Vagina (tissue), 2 donors: ENCODE data around the gene DIO1. TPM values are rescaled to one million over a fixed set of nuclear protein-coding genes. Genes with fewer than 3 reads are reported as not detected.

ENCODE experiments used
- DNase-seq, 2 donors: peaks; one replicate each; pipeline ENCODE4 v3.0.0-alpha.2; 2017; ENCODE audit errors: extremely low spot score in 2 of 2
- H3K27ac ChIP-seq: fragments of 200-600 bp; sonication (generic); one replicate; pipeline ENCODE4 v1.5.1; 2019
- H3K27me3 ChIP-seq: fragments of 200-600 bp; sonication (generic); one replicate; pipeline ENCODE4 v1.5.1; 2019
- H3K36me3 ChIP-seq, 2 donors: fragments of 200-600 bp; sonication (generic); one replicate each; pipeline ENCODE4 v1.5.1; 2017 to 2019
- H3K4me1 ChIP-seq: fragments of 200-600 bp; sonication (generic); one replicate; pipeline ENCODE4 v1.5.1; 2019
- H3K4me3 ChIP-seq, 2 donors: fragments of 200-600 bp; sonication (generic); 1 replicate in 1 of 2; 2 replicates in 1 of 2; pipeline ENCODE4 v1.5.1; 2016 to 2019
- H3K9me3 ChIP-seq: fragments of 200-600 bp; sonication (generic); one replicate; pipeline ENCODE4 v1.5.1; 2019
- POLR2A ChIP-seq, 2 donors: fragments of 450-650 bp; IDR thresholded peaks; one replicate each; pipeline ENCODE4 v1.6.1; 2017; ENCODE audit warnings: antibody characterized with exemption in 2 of 2, mild to moderate bottlenecking in 2 of 2, moderate library complexity in 2 of 2
- POLR2AphosphoS5 ChIP-seq, 2 donors: sonication (generic); formaldehyde crosslinking; IDR thresholded peaks; one replicate each; pipeline ENCODE4 v1.9.0; 2017; ENCODE audit warnings: antibody characterized with exemption in 2 of 2, mild to moderate bottlenecking in 2 of 2, low read depth in 1 of 2; ENCODE audit not compliant: insufficient read depth in 1 of 2
- intact Hi-C: fragments of 100-400 bp; cut with DNase I; formaldehyde crosslinking; loops from one replicate; pipeline ENCODE4 v1.15.1; 2023
- total RNA-seq: library from RNA; depleted of rRNA; stranded (reverse); fragments of >200 nt; gene quantifications from one replicate; pipeline ENCODE4 v1.2.3, GENCODE V29; 2016
- TF ChIP-seq, protein P1 (sequence below), 3 experiments: fragments of 450-650 bp in 2 of 3; fragments of 200-600 bp in 1 of 3; sonication (generic) in 1 of 3; IDR thresholded peaks; one replicate each; pipeline ENCODE4 v1.5.1; 2017 to 2019; ENCODE audit warnings: antibody characterized with exemption in 3 of 3, mild to moderate bottlenecking in 2 of 3, moderate library complexity in 2 of 3

Gene DIO1
- total RNA-seq, 1 donor from 2014 or later = not detected

- intact Hi-C loops = no loop called here
Measured at GRCh38 chr1:53943490-53944043, 49.6 kb downstream of the DIO1 start.

GRCh38 chr1:53944469-53945182, 50.6 kb downstream of the DIO1 start:
- Histone ChIP-seq H3K4me1 (peaks cover 45% of the 10 kb centered on the region), H3K9me3 (no peaks in the 10 kb centered on the region), H3K27me3 (no peaks in the 10 kb centered on the region), H3K36me3 (no peaks in the 10 kb centered on the region), H3K27ac (peak overlapping the region; percentile 87), H3K4me3 (peak overlapping the region; percentile 70 to 86)
- TF ChIP-seq POLR2AphosphoS5 (IDR thresholded peaks at IDR 0.05; ENCODE audit: insufficient read depth in 1 of 2, low read depth in 1 of 2) (no peak), POLR2A (IDR thresholded peaks at IDR 0.05) (no peak)
- TF ChIP-seq, protein P1, sequence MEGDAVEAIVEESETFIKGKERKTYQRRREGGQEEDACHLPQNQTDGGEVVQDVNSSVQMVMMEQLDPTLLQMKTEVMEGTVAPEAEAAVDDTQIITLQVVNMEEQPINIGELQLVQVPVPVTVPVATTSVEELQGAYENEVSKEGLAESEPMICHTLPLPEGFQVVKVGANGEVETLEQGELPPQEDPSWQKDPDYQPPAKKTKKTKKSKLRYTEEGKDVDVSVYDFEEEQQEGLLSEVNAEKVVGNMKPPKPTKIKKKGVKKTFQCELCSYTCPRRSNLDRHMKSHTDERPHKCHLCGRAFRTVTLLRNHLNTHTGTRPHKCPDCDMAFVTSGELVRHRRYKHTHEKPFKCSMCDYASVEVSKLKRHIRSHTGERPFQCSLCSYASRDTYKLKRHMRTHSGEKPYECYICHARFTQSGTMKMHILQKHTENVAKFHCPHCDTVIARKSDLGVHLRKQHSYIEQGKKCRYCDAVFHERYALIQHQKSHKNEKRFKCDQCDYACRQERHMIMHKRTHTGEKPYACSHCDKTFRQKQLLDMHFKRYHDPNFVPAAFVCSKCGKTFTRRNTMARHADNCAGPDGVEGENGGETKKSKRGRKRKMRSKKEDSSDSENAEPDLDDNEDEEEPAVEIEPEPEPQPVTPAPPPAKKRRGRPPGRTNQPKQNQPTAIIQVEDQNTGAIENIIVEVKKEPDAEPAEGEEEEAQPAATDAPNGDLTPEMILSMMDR (IDR thresholded peaks at IDR 0.05) = no peak
- no peak for DNase-seq
- intact Hi-C loops = loop anchor here (5.0 kb wide), 2 partner anchors 52 to 108 kb away; partner anchors contain the start of genes DIO1, TCEANC2 and TMEM59

More at GRCh38 chr1:53943490-53944043, 49.6 kb downstream of the DIO1 start:
- Histone ChIP-seq H3K4me3 (no peak overlapping the region), H3K9me3 (no peaks in the 10 kb centered on the region), H3K27me3 (no peaks in the 10 kb centered on the region), H3K4me1 (peaks cover 40% of the 10 kb centered on the region), H3K27ac (no peak overlapping the region), H3K36me3 (no peaks in the 10 kb centered on the region)
- no peak for TF ChIP-seq POLR2A (IDR thresholded peaks at IDR 0.05)
- TF ChIP-seq POLR2AphosphoS5 (IDR thresholded peaks at IDR 0.05; ENCODE audit: insufficient read depth in 1 of 2, low read depth in 1 of 2) = no peak
- TF ChIP-seq, protein P1 (IDR thresholded peaks at IDR 0.05) = no peak
- no peak for DNase-seq

- DNase-seq = no peak
- intact Hi-C loops = loop anchor here (5.0 kb wide), 2 partner anchors 53 to 107 kb away; partner anchors contain the start of genes DIO1, TCEANC2 and TMEM59
- H3K27ac ChIP-seq = peak overlapping the region; percentile 87
- peak overlapping the region; percentile 70 to 86 for H3K4me3 ChIP-seq
- no peaks in the 10 kb centered on the region for H3K9me3 ChIP-seq
- H3K4me1 ChIP-seq = peaks cover 47% of the 10 kb centered on the region
- H3K36me3 ChIP-seq = no peaks in the 10 kb centered on the region
- TF ChIP-seq POLR2AphosphoS5 (IDR thresholded peaks at IDR 0.05; ENCODE audit: insufficient read depth in 1 of 2, low read depth in 1 of 2) = no peak
- TF ChIP-seq, protein P1 (IDR thresholded peaks at IDR 0.05) = no peak
- TF ChIP-seq POLR2A (IDR thresholded peaks at IDR 0.05) = no peak
- H3K27me3 ChIP-seq = no peaks in the 10 kb centered on the region
Measured at GRCh38 chr1:53945183-53945432, 51.1 kb downstream of the DIO1 start.

GRCh38 chr1:53945433-53946251, 51.7 kb downstream of the DIO1 start, which contains the start of gene IFT25:
TSS of gene IFT25 (minus strand) at chr1:53945699. CDS start at chr1:53940082, 5,617 bp downstream.
- peak within 1 kb of the TSS; percentile 70 to 86 for H3K4me3 ChIP-seq
- H3K9me3 ChIP-seq = no peaks in the 10 kb centered on the region
- no peaks in the 10 kb centered on the region for H3K27me3 ChIP-seq
- intact Hi-C loops = loop anchor here (5.0 kb wide), 2 partner anchors 53 to 107 kb away; partner anchors contain the start of genes DIO1, TCEANC2 and TMEM59
- peak within 1 kb of the TSS; percentile 87 for H3K27ac ChIP-seq
- H3K4me1 ChIP-seq = peaks cover 47% of the 10 kb centered on the region
- peak in 1 of 2 donors; percentile 97 for DNase-seq
- H3K36me3 ChIP-seq = no peaks in the 10 kb centered on the region
- peak in 1 of 2 donors; percentile 57 for TF ChIP-seq POLR2A (IDR thresholded peaks at IDR 0.05)
- TF ChIP-seq, protein P1 (IDR thresholded peaks at IDR 0.05) = no peak
- TF ChIP-seq POLR2AphosphoS5 (IDR thresholded peaks at IDR 0.05; ENCODE audit: insufficient read depth in 1 of 2, low read depth in 1 of 2) = peak in 1 of 2 donors; percentile 88
